Nephron progenitor cell (in vitro differentiated cells): ENCODE results near the gene MPEG1.

Experiments
- DNase-seq: peaks from one replicate; pipeline ENCODE4 v3.0.0; 2021
- H3K27ac Mint-ChIP-seq: 2 replicates; pipeline ENCODE4 v1.8.0; 2021; ENCODE audit warnings: mild to moderate bottlenecking, moderate library complexity, mixed read lengths
- H3K27me3 Mint-ChIP-seq: 2 replicates; pipeline ENCODE4 v1.8.0; 2021; ENCODE audit warnings: mild to moderate bottlenecking, low read depth, mixed read lengths; ENCODE audit not compliant: poor library complexity
- H3K36me3 Mint-ChIP-seq: 2 replicates; pipeline ENCODE4 v1.8.0; 2021; ENCODE audit warnings: low read depth, mixed read lengths
- H3K4me1 Mint-ChIP-seq: 2 replicates; pipeline ENCODE4 v1.8.0; 2021; ENCODE audit warnings: mixed read lengths
- H3K4me3 Mint-ChIP-seq: 2 replicates; pipeline ENCODE4 v1.8.0; 2021; ENCODE audit warnings: mild to moderate bottlenecking, moderate library complexity, mixed read lengths
- H3K9me3 Mint-ChIP-seq: 2 replicates; pipeline ENCODE4 v1.8.0; 2021; ENCODE audit warnings: mild to moderate bottlenecking, moderate library complexity, mixed read lengths
- TF ChIP-seq, protein P1 (sequence below): fragments of 200-600 bp; sonication (generic); IDR thresholded peaks from 2 replicates; pipeline ENCODE4 v1.5.0; 2021; ENCODE audit warnings: antibody characterized with exemption

The MPEG1 gene

DNA sequence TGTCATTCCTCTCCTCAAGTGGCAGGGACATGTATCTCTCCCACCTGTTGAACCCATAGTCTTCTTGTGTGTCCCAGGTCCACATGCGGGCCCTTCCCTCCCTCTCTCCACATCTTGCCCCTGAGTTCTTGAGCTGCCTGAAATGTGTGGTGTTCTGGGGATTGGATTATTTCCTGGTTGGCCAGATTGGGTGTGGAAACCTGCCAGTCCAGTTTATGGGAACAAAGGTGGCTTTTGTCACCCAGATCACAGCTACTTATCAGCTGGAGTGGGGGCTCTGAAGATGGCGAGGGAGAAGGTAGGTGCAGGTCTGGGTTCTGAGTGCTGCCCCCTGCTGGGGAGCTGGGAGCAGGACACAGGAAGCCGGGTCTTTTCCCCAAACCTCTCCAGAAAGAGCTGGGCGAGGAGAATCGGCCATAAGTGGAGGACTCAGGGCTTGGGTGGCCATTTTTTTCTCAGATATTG is 26.6 kb downstream of the MPEG1 start:
- Mint-ChIP-seq H3K9me3 (no peaks in the 10 kb centered on the region), H3K27me3 (peaks cover 3% of the 10 kb centered on the region), H3K4me1 (peaks cover 23% of the 10 kb centered on the region), H3K27ac (peak overlapping the region; percentile 10), H3K36me3 (peaks cover 54% of the 10 kb centered on the region), H3K4me3 (no peak overlapping the region)
- peak; percentile 44 for DNase-seq
- TF ChIP-seq, protein P1, sequence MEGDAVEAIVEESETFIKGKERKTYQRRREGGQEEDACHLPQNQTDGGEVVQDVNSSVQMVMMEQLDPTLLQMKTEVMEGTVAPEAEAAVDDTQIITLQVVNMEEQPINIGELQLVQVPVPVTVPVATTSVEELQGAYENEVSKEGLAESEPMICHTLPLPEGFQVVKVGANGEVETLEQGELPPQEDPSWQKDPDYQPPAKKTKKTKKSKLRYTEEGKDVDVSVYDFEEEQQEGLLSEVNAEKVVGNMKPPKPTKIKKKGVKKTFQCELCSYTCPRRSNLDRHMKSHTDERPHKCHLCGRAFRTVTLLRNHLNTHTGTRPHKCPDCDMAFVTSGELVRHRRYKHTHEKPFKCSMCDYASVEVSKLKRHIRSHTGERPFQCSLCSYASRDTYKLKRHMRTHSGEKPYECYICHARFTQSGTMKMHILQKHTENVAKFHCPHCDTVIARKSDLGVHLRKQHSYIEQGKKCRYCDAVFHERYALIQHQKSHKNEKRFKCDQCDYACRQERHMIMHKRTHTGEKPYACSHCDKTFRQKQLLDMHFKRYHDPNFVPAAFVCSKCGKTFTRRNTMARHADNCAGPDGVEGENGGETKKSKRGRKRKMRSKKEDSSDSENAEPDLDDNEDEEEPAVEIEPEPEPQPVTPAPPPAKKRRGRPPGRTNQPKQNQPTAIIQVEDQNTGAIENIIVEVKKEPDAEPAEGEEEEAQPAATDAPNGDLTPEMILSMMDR = peak; percentile 55

DNA sequence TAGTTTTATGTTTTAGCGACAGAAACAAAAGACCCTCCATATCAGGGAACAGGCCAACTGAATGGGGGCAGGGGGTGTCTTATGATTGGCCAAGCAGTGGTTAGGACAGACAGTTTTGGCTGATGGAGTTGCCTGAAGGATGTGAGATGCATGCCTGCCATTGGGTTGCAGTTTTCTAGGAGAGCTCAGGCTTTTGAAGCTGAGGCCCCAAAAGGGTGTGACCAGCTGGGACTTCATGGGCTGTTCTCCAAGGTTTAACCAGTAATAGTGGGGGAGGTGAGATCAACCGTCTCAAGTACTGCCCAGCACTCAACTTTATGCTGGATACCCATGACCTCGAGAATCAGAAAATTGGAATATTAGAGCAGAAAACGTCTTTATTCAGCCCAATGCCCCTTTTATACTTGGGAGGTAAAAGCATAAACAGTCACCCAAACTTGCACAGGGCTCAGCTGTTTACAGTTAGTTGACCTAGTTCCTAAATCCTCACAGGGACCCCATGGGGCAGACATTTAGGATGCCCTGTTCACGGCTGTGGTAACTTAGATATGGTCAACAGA is 27.3 kb downstream of the MPEG1 start:
- Mint-ChIP-seq H3K9me3 (no peaks in the 10 kb centered on the region), H3K36me3 (peaks cover 47% of the 10 kb centered on the region), H3K4me1 (peaks cover 23% of the 10 kb centered on the region), H3K27ac (peak overlapping the region; percentile 62), H3K27me3 (peaks cover 5% of the 10 kb centered on the region), H3K4me3 (no peak overlapping the region)
- TF ChIP-seq, protein P1 = no peak
- DNase-seq = no peak

DNA sequence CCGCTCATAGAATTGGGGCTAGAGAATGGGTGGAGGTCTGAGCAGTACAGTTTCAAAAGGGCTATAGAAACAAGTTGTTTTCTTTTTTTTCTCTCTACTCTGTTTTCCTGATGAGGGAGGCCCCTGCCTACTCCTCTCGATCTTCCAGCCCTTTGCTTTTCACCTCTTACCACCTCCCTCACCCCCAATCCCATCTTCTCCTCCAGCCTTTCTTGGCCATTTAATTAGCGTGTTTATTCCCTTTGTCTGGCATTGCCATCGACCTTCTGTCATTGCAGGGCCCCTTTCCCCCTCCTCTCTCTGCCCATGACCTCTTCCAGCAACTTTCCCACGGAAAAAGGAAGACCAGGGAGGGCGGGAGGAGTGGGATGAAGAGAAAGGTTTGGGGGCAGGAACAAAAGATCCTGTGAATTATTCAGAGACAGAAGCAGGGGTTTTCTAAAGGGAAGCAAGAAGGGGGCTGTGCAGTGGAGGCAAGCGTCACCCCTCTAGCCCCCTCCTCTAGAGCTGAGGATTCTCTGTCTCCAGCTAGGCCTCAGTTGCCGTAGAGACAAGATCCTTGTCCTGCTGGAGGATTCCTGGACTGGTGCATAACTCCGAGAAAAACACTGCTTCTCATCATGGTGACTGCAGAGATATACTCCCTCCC is 27.9 kb downstream of the MPEG1 start:
- H3K36me3 Mint-ChIP-seq = peaks cover 42% of the 10 kb centered on the region
- peak overlapping the region; percentile 86 for H3K27ac Mint-ChIP-seq
- TF ChIP-seq, protein P1 = no peak
- peaks cover 5% of the 10 kb centered on the region for H3K27me3 Mint-ChIP-seq
- DNase-seq = no peak
- H3K4me3 Mint-ChIP-seq = peak overlapping the region; percentile 12
- peaks cover 1% of the 10 kb centered on the region for H3K9me3 Mint-ChIP-seq
- H3K4me1 Mint-ChIP-seq = peaks cover 23% of the 10 kb centered on the region

DNA sequence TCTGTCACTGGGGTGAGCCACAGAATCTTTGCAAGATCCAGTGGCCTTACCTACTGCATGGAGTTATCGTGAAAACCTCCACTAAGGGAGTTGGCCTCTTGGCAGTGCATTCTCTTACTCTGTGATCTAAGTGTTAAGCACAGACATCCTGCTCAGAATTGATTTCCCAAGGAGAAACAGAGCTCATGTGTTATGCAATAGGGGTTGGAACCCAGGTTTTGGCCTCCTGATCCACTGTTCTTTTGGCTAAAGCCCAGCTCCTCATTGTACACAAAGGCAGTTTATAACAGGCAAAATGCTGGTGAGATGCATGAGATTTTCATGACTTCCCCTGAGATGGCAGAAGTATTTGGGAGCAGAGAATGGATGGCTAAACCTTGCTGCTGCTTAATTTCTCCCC is 29.0 kb downstream of the MPEG1 start:
- Mint-ChIP-seq H3K4me1 (peaks cover 23% of the 10 kb centered on the region), H3K27ac (no peak overlapping the region)
- TF ChIP-seq, protein P1 = no peak

DNA sequence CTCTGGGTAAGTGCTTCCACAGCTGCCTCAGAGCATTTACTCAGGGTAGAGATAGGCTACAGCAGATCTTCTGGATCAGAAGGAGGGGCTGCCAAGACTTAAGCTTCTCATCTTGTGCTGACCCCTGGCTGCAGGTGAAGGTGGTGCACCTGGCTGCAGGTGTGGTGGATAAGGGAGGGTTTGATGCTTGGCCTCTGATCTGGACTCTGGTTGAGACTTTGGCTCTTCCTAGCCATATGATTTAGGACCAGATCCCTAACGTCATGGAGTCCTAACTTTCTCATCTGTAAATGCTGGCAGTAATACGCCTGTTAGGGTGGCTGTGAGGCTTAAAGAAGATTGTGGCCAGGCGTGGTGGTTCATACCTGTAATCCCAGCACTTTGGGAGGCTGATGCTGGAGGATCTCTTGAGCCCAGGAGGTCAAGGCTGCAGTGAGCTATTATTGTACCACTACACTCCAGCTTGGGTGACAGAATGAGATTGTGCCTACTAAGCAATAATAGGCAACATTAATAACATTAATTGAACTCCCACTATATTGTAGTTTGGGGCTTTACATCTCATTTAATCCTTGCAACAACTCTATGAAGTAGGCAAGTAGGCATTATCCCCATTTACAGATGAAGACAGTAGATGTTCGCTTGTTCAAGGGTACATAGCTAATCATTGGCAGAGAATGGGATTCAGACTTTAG is 30.1 kb downstream of the MPEG1 start:
- Mint-ChIP-seq H3K4me3 (no peak overlapping the region), H3K27me3 (peaks cover 5% of the 10 kb centered on the region), H3K9me3 (peaks cover 9% of the 10 kb centered on the region), H3K4me1 (peaks cover 23% of the 10 kb centered on the region), H3K36me3 (peaks cover 46% of the 10 kb centered on the region), H3K27ac (no peak overlapping the region)
- no peak for DNase-seq
- TF ChIP-seq, protein P1 = peak; percentile 12

More for the DNA sequence above, 29.0 kb downstream of the MPEG1 start:
- DNase-seq = no peak
- H3K36me3 Mint-ChIP-seq = peaks cover 45% of the 10 kb centered on the region
- peaks cover 5% of the 10 kb centered on the region for H3K27me3 Mint-ChIP-seq
- H3K9me3 Mint-ChIP-seq = peaks cover 6% of the 10 kb centered on the region
- no peak overlapping the region for H3K4me3 Mint-ChIP-seq
